GM20000 (cell line): Measurements from ENCODE around the gene RGS18.

Experiments used
- DNase-seq: peaks from one replicate; pipeline ENCODE4 v3.0.0; 2012; ENCODE audit warnings: low spot score
- TF ChIP-seq, protein P1 (sequence below): IDR thresholded peaks from 2 replicates; pipeline ENCODE4 v1.5.1; 2012; ENCODE audit warnings: mild to moderate bottlenecking, control low read depth; ENCODE audit errors: extremely low read depth, missing control alignments

Gene RGS18

DNA sequence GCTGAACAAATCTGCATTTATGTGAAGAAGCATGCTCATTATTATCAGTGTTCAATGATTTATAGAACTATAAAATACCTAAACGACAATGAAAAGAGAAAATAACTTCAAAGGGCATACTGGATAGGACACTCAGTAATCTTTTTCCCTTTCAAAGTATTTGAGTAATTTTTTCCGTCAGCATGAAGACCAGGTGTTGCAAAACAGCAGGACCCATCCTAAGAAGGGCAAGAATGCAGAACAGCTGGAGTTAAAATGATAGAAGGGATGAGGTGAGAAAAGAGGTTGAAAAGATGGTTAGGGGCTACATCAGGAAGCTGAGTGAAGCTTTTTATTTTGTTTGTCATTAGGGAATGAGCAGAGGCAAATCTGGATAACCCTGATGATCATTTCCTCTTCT, 7.1 kb upstream of the RGS18 start:
- TF ChIP-seq, protein P1, sequence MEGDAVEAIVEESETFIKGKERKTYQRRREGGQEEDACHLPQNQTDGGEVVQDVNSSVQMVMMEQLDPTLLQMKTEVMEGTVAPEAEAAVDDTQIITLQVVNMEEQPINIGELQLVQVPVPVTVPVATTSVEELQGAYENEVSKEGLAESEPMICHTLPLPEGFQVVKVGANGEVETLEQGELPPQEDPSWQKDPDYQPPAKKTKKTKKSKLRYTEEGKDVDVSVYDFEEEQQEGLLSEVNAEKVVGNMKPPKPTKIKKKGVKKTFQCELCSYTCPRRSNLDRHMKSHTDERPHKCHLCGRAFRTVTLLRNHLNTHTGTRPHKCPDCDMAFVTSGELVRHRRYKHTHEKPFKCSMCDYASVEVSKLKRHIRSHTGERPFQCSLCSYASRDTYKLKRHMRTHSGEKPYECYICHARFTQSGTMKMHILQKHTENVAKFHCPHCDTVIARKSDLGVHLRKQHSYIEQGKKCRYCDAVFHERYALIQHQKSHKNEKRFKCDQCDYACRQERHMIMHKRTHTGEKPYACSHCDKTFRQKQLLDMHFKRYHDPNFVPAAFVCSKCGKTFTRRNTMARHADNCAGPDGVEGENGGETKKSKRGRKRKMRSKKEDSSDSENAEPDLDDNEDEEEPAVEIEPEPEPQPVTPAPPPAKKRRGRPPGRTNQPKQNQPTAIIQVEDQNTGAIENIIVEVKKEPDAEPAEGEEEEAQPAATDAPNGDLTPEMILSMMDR: no peak
- DNase-seq: no peak

DNA sequence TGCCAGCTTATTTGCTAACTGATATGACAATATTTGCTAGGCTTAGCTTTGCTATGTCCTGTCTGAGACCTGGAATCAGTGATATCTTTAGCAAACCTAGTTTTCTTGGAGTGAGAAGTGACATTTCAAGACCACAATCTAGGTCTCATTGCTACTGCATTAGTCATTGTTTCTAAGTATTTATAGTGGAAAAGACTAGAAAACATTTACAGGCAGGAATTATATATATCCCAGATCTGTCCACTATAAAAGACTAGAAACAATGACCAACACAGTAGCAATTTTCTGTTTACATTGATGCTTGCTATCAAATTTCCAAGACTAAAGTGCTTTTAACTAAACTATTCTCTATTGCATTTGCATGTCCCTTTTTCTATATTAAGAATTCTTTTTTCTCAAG, 5.0 kb upstream of the RGS18 start:
- TF ChIP-seq, protein P1: no peak
- no peak for DNase-seq

DNA sequence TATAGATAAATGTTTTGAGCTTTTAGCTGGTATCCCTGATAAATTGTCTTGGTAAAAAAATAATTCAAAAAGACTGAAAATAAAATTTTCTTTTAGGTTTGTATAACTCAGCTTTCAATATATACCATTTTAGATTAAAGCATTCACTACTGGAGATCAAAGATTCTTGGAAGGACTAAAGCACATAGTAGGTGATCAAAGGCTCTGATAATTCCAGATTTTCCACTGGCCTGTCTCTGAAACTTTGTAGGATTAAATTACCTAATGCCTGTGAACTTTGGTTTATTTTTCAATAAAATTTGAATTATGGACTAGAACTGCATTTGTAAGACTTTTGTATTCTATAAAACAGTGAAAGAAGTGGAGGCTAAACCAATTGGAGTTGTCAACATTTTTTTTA, 1.2 kb upstream of the RGS18 start:
- TF ChIP-seq, protein P1: no peak

DNA sequence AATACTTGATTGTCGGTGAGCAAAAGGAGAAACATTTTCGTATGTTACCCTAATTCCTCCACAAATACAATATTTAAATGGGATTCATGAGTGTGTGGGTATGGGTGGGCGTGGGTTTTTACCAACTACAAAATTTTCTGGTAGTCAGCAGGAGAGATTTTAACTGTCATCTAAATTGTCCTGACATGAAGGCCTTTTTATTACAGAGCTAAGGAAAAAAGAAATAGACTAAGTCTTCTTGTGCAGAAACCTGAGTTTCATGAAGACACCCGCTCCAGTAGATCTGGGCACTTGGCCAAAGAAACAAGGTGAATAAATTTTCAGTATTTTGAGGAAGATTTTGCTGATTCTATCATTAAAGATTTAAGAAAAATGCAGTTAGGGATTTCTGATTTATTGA, 752 bp downstream of the RGS18 start:
- TF ChIP-seq, protein P1: no peak
- DNase-seq: no peak

More for the DNA sequence above, 1.2 kb upstream of the RGS18 start:
- no peak for DNase-seq

DNA sequence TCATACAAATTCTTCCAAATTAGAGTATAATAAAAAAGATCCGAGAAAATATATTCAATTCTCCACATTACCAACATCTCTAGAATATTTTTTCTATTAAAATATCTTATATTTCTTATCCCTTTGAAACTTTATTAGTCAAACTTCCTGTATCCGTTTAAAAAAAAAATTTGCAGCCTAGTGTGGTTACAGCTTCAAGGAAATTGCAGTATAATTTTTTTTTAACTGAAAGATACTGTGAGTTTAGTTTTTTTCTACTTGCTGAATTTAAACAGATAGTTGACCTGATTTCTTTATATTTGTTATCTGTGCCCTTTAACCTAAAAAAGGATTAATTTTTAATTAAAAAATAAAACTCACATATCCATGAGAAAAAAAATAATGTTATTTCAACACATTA, 1.5 kb downstream of the RGS18 start:
- TF ChIP-seq, protein P1: no peak
- DNase-seq: no peak

DNA sequence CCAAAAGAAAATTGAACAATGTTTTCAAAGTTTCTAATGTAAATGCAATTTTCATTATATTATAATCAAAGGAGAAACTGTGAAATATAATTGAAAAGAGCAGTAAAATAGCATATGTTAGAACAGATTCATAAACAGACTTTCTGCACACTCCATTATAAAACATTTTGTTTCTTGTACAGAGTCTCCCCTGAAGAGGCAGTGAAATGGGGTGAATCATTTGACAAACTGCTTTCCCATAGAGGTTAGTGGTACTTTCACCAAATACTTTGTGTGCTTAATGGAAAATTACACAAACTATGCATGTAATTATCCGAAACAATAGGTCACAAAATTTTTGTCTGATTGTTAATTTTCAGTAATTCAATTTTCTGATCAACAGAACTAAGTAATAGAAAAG, 1.9 kb downstream of the RGS18 start:
- TF ChIP-seq, protein P1: no peak
- no peak for DNase-seq

DNA sequence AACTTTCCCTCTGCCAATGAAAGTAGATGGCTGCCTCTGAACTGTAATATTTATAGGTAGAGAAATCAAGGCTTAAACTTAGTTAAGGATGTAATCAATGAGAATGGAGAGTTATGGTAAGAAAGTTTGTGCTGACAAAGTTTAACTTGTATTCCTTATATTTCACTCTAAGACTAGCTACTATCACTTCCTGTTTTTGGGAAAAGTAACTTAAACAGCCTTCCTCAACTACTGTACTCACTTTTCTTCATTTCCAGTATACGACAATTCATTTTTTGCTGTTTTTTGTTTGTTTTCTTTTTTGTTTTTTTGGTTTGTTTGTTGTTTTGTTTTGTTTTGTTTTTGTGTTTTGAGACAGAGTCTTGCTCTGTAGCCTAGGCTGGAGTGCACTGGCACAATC, 3.7 kb downstream of the RGS18 start:
- DNase-seq: no peak
- TF ChIP-seq, protein P1: no peak
